Measurements from ENCODE around the gene TEX9.
A peak's percentile ranks its signal among the peaks of the same experiment; 100 is the strongest.

Gene TEX9

GRCh38 chr15:56454836-56455235 is 89.6 kb downstream of the TEX9 start:
- no peak for DNase-seq

- no peak for DNase-seq
These were observed 91.0 kb downstream of the TEX9 start for GRCh38 chr15:56456229-56456628.

GRCh38 chr15:56459096-56459495 is 93.9 kb downstream of the TEX9 start:
- no peak for DNase-seq

- peak; percentile 38 for DNase-seq
These were observed 94.8 kb downstream of the TEX9 start for GRCh38 chr15:56460071-56460470.

- no peak for DNase-seq
These were observed 95.7 kb downstream of the TEX9 start for GRCh38 chr15:56460947-56461346.

- DNase-seq = peak; percentile 95
These were observed 99.8 kb downstream of the TEX9 start, which contains the start of gene MNS1 for GRCh38 chr15:56464893-56465520. TSS of gene MNS1 (minus strand) at chr15:56465137. CDS start at chr15:56464972, 165 bp downstream.

- no peak for DNase-seq
These were observed 102.4 kb downstream of the TEX9 start for GRCh38 chr15:56467616-56468015.

GRCh38 chr15:56468401-56468800 is 103.2 kb downstream of the TEX9 start:
- DNase-seq = no peak

GRCh38 chr15:56469483-56469882 is 104.3 kb downstream of the TEX9 start:
- DNase-seq = no peak

- DNase-seq = no peak
These were observed 106.3 kb downstream of the TEX9 start for GRCh38 chr15:56471440-56472069.

GRCh38 chr15:56472278-56472677 is 107.1 kb downstream of the TEX9 start:
- no peak for DNase-seq

GRCh38 chr15:56473017-56473416 is 107.8 kb downstream of the TEX9 start:
- no peak for DNase-seq

GRCh38 chr15:56475351-56475750 is 110.1 kb downstream of the TEX9 start:
- no peak for DNase-seq
